Right lobe of liver (tissue), 4 donors: Measurements from ENCODE around the gene GLIPR1.

ENCODE experiments used
- CTCF ChIP-seq, 4 donors: fragments of 200-600 bp in 3 of 4; fragments of 450-650 bp in 1 of 4; IDR thresholded peaks; one replicate each; pipeline versions ENCODE4 v1.5.1 to v1.8.0; 2016 to 2022; ENCODE audit warnings: antibody characterized with exemption in 4 of 4, mild to moderate bottlenecking in 2 of 4
- POLR2A ChIP-seq: fragments of 450-650 bp; IDR thresholded peaks from one replicate; pipeline ENCODE4 v1.6.1; 2017; ENCODE audit warnings: antibody characterized with exemption, mild to moderate bottlenecking
- donor health status: DM: no; HTN: no; CAD: no.
- donor health status: DM: no; HTN: no; CAD: no.
- donor health status: DM: no; HTN: yes; CAD: no.

GRCh38 chr12:75459755-75460154 is 20.8 kb upstream of the GLIPR1 start:
- TF ChIP-seq POLR2A (no peak), CTCF (IDR thresholded peaks at IDR 0.05) (no peak)
